Gastroesophageal sphincter (tissue), 4 donors: Measurements from ENCODE around the gene KRT15. TPM values are rescaled to one million over a fixed set of nuclear protein-coding genes. Genes with fewer than 3 reads are reported as not detected.

ENCODE experiments used
- ATAC-seq: fragments of 150-250 bp; one replicate; pipeline ENCODE4 v1.9.1; 2016; ENCODE audit warnings: mild to moderate bottlenecking, moderate library complexity
- H3K27ac ChIP-seq, 4 donors: fragments of 200-600 bp; sonication (generic) in 3 of 4; 1 replicate in 3 of 4; 2 replicates in 1 of 4; pipeline ENCODE4 v1.5.1; 2016 to 2019
- H3K27me3 ChIP-seq: fragments of 200-600 bp; sonication (generic); one replicate; pipeline ENCODE4 v1.5.1; 2019
- H3K36me3 ChIP-seq, 2 donors: fragments of 200-600 bp; sonication (generic); one replicate each; pipeline ENCODE4 v1.5.1; 2019; ENCODE audit warnings: control low read depth in 1 of 2
- H3K4me1 ChIP-seq, 3 donors: fragments of 200-600 bp; sonication (generic); 1 replicate in 2 of 3; 2 replicates in 1 of 3; pipeline ENCODE4 v1.5.1; 2016 to 2019; ENCODE audit warnings: control low read depth in 2 of 3
- H3K4me3 ChIP-seq, 2 donors: fragments of 200-600 bp; sonication (generic); one replicate each; pipeline ENCODE4 v1.5.1; 2019; ENCODE audit warnings: mild to moderate bottlenecking in 1 of 2, moderate library complexity in 1 of 2
- H3K9me3 ChIP-seq, 3 donors: fragments of 200-600 bp; sonication (generic); one replicate each; pipeline ENCODE4 v1.5.1; 2017 to 2019; ENCODE audit warnings: control low read depth in 2 of 3
- EP300 ChIP-seq: sonication (generic); formaldehyde crosslinking; IDR thresholded peaks from one replicate; pipeline ENCODE4 v1.6.1; 2017; ENCODE audit warnings: antibody characterized with exemption, mild to moderate bottlenecking
- POLR2A ChIP-seq, 2 donors: fragments of 450-650 bp; IDR thresholded peaks; one replicate each; pipeline ENCODE4 v1.6.1; 2017; ENCODE audit warnings: antibody characterized with exemption in 2 of 2, mild to moderate bottlenecking in 2 of 2, moderate library complexity in 1 of 2
- POLR2AphosphoS5 ChIP-seq: sonication (generic); formaldehyde crosslinking; IDR thresholded peaks from one replicate; pipeline ENCODE4 v1.6.1; 2017; ENCODE audit warnings: antibody characterized with exemption
- WGBS, 2 donors: methylation state at CpG; one replicate each; pipeline ENCODE4 v1.1.5; 2018; ENCODE audit warnings: low coverage in 1 of 2; 5-methylcytosine and 5-hydroxymethylcytosine counted together
- total RNA-seq, 4 donors: library from RNA; depleted of rRNA; stranded (reverse); fragments of >200 nt; gene quantifications; one replicate each; pipeline ENCODE4 v1.1.0, GENCODE V29; 2016
- TF ChIP-seq, protein P1 (sequence below), 4 experiments: fragments of 200-600 bp in 2 of 4; fragments of 450-650 bp in 2 of 4; sonication (generic) in 1 of 4; IDR thresholded peaks; one replicate each; pipeline ENCODE4 v1.5.1; 2017 to 2019; ENCODE audit warnings: antibody characterized with exemption in 4 of 4, mild to moderate bottlenecking in 2 of 4, moderate library complexity in 2 of 4

The KRT15 gene
- total RNA-seq, 4 donors from 2014 or later = 1.2 to 129 (median 4.2) TPM

- Histone ChIP-seq H3K9me3 (no peaks in the 10 kb centered on the region), H3K4me3 (no peak overlapping the region), H3K27ac (no peak overlapping the region), H3K36me3 (no peaks in the 10 kb centered on the region), H3K4me1 (no peaks in the 10 kb centered on the region), H3K27me3 (no peaks in the 10 kb centered on the region)
- no peak for ATAC-seq
- TF ChIP-seq POLR2AphosphoS5 (no peak), POLR2A (IDR thresholded peaks at IDR 0.05) (no peak), EP300 (no peak)
- TF ChIP-seq, protein P1, sequence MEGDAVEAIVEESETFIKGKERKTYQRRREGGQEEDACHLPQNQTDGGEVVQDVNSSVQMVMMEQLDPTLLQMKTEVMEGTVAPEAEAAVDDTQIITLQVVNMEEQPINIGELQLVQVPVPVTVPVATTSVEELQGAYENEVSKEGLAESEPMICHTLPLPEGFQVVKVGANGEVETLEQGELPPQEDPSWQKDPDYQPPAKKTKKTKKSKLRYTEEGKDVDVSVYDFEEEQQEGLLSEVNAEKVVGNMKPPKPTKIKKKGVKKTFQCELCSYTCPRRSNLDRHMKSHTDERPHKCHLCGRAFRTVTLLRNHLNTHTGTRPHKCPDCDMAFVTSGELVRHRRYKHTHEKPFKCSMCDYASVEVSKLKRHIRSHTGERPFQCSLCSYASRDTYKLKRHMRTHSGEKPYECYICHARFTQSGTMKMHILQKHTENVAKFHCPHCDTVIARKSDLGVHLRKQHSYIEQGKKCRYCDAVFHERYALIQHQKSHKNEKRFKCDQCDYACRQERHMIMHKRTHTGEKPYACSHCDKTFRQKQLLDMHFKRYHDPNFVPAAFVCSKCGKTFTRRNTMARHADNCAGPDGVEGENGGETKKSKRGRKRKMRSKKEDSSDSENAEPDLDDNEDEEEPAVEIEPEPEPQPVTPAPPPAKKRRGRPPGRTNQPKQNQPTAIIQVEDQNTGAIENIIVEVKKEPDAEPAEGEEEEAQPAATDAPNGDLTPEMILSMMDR (IDR thresholded peaks at IDR 0.05) = no peak
- WGBS, 2 donors = 33% methylated on average over 1 of the region's 8 CpGs; no CpG with 5 or more reads in 1 of the 2 donors
These were observed 40.5 kb downstream of the KRT15 start for GRCh38 chr17:41478237-41478636.

- Histone ChIP-seq H3K27me3 (no peaks in the 10 kb centered on the region), H3K4me1 (no peaks in the 10 kb centered on the region), H3K27ac (no peak overlapping the region), H3K4me3 (no peak overlapping the region), H3K36me3 (no peaks in the 10 kb centered on the region), H3K9me3 (no peaks in the 10 kb centered on the region)
- TF ChIP-seq, protein P1 (IDR thresholded peaks at IDR 0.05) = no peak
- no peak for TF ChIP-seq POLR2AphosphoS5
- no peak for TF ChIP-seq POLR2A (IDR thresholded peaks at IDR 0.05)
- no peak for TF ChIP-seq EP300
- WGBS, 2 donors = 90 to 100% methylated on average over 1 to 14 of the region's 22 CpGs
- ATAC-seq = no peak
These were observed 41.5 kb downstream of the KRT15 start for GRCh38 chr17:41476866-41477815.

DNA sequence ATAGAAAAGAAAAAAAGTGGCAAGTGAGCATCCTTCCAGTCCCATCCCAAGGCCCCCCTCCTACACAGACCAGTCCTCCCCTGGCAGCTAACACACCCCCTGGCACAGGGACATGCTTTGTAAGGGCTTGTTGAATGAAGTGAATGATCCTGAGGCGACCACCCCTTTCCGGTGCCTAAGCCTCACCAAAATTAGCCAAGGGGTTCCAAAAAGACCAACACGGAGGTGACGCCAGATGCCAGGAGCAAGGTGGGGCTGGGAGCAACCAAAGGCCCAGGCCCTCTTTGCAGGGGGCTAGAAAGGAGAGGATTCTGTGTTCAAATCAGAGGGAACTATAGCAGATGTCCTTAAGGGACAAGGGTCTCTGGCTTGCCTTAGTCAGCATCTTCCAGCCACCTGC lies 43.3 kb downstream of the KRT15 start:
- no peaks in the 10 kb centered on the region for H3K4me1 ChIP-seq
- H3K36me3 ChIP-seq = no peaks in the 10 kb centered on the region
- WGBS, 2 donors = 100% methylated on average over 2 of the region's 4 CpGs; no CpG with 5 or more reads in 1 of the 2 donors
- no peak overlapping the region for H3K27ac ChIP-seq
- no peaks in the 10 kb centered on the region for H3K27me3 ChIP-seq
- H3K4me3 ChIP-seq = no peak overlapping the region
- peaks cover 0 to 6% (median 0%) of the 10 kb centered on the region in 3 donors for H3K9me3 ChIP-seq
- no peak for ATAC-seq
- TF ChIP-seq POLR2A (IDR thresholded peaks at IDR 0.05) (no peak), EP300 (no peak), POLR2AphosphoS5 (no peak)
- TF ChIP-seq, protein P1 (IDR thresholded peaks at IDR 0.05) = no peak

- TF ChIP-seq, protein P1 (IDR thresholded peaks at IDR 0.05) = no peak
- TF ChIP-seq EP300 (no peak), POLR2A (IDR thresholded peaks at IDR 0.05) (no peak), POLR2AphosphoS5 (no peak)
- H3K36me3 ChIP-seq = no peaks in the 10 kb centered on the region
- H3K27ac ChIP-seq = no peak overlapping the region
- no peak overlapping the region for H3K4me3 ChIP-seq
- H3K9me3 ChIP-seq = peaks cover 0 to 6% (median 0%) of the 10 kb centered on the region in 3 donors
- no peaks in the 10 kb centered on the region for H3K4me1 ChIP-seq
- H3K27me3 ChIP-seq = no peaks in the 10 kb centered on the region
- WGBS, 2 donors = 52 to 61% methylated on average over 4 to 6 of the region's 8 CpGs
- no peak for ATAC-seq
These were observed 43.8 kb downstream of the KRT15 start for GRCh38 chr17:41474863-41475262.

GRCh38 chr17:41468346-41468745 lies 50.3 kb downstream of the KRT15 start:
- Histone ChIP-seq H3K27ac (no peak overlapping the region), H3K36me3 (no peaks in the 10 kb centered on the region), H3K27me3 (no peaks in the 10 kb centered on the region), H3K4me1 (peaks cover 0 to 19% (median 3%) of the 10 kb centered on the region in 3 donors), H3K4me3 (no peak overlapping the region), H3K9me3 (peaks cover 0 to 19% (median 0%) of the 10 kb centered on the region in 3 donors)
- no peak for TF ChIP-seq EP300
- no peak for TF ChIP-seq POLR2AphosphoS5
- TF ChIP-seq, protein P1 (IDR thresholded peaks at IDR 0.05) = no peak
- no peak for ATAC-seq
